Muscle of leg (tissue), 11 donors: Measurements from ENCODE around the gene CNTN4. TPM values are rescaled to one million over a fixed set of nuclear protein-coding genes. Genes with fewer than 3 reads are reported as not detected.

Experiments used
- DNase-seq: peaks from one replicate; pipeline ENCODE4 v3.0.0; 2013
- H3K27ac ChIP-seq: one replicate; pipeline ENCODE4 v1.5.1; 2013; ENCODE audit warnings: mild to moderate bottlenecking, low read length, control low read depth
- H3K27me3 ChIP-seq: one replicate; pipeline ENCODE4 v1.6.1; 2013; ENCODE audit warnings: low read length; ENCODE audit not compliant: control insufficient read depth, insufficient read depth
- H3K36me3 ChIP-seq: one replicate; pipeline ENCODE4 v1.6.1; 2013; ENCODE audit warnings: low read length; ENCODE audit not compliant: control insufficient read depth, insufficient read depth
- H3K4me1 ChIP-seq: one replicate; pipeline ENCODE4 v1.6.1; 2013; ENCODE audit warnings: low read length; ENCODE audit not compliant: control insufficient read depth, insufficient read depth
- H3K4me3 ChIP-seq: one replicate; pipeline ENCODE4 v1.5.1; 2013; ENCODE audit warnings: low read length, control low read depth
- H3K9me3 ChIP-seq: replicated peaks from 2 replicates; pipeline ENCODE4 v1.6.1; 2013; ENCODE audit warnings: low read depth, low read length; ENCODE audit not compliant: control insufficient read depth
- WGBS: methylation state at CpG from one replicate; pipeline ENCODE4 v1.1.5; 2013; ENCODE audit warnings: missing lambda C conversion rate; ENCODE audit not compliant: insufficient coverage; 5-methylcytosine and 5-hydroxymethylcytosine counted together
- polyA plus RNA-seq, 8 donors: library from polyadenylated mRNA; unstranded; fragments of 120-200 nt; gene quantifications; one replicate each; pipeline versions ENCODE4 v1.2.1 to v1.2.3, GENCODE V29; 2013; ENCODE audit warnings: inconsistent platforms in 1 of 8, low replicate concordance in 1 of 8; ENCODE audit not compliant: insufficient read length in 8 of 8, insufficient read depth in 1 of 8
- total RNA-seq: library from RNA; stranded (reverse); fragments of 120-200 nt; gene quantifications from one replicate; pipeline ENCODE4 v1.2.4, GENCODE V29; 2013

CNTN4 gene
- total and polyA plus RNA-seq, 9 donors, result 3.0 to 16.3 (median 5.9) TPM

DNA sequence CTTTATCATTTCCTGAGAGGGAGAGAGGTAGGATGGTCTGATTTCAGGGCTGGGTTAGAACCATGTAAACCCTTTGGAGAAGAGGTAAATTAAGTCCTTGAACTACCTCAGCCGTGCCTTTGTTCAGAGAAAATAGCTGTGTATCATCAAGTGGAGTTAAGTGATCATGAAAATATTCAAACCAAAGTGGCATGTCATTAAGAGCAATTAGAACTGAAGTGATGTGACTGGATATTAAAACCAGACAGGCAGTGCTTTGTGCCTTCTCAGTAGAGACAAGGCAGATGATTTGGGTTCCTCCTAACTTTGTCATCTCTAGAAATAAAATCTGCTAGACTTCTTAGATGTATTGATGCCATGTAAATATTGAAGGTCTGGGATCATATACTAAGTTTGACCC is 840.0 kb downstream of the CNTN4 start:
- no peaks in the 10 kb centered on the region for H3K4me1 ChIP-seq
- DNase-seq, result no peak
- H3K4me3 ChIP-seq, result no peak overlapping the region
- no peaks in the 10 kb centered on the region for H3K9me3 ChIP-seq
- H3K27ac ChIP-seq, result no peak overlapping the region
- H3K27me3 ChIP-seq, result no peaks in the 10 kb centered on the region
- no peaks in the 10 kb centered on the region for H3K36me3 ChIP-seq
- WGBS, result 75% methylated on average over 1 of the region's 1 CpG

DNA sequence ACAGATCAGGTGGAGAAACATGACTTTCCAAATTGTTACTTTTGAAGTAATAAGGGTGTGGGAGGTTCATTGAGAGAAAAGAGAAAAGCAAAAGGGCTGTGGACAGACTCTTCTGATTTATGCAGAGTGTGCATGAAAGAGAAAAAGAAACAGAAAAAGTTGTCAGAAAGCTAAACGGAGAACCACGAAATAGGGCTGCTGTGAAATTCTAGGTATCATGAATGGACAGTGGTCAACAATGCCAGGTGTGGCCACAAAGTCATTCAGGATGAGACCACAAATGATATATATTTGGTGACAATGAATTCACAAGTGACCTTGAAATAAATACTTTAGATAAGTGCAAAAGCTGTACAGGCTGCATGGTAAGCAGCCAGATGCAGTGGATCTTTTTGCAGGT is 841.4 kb downstream of the CNTN4 start:
- DNase-seq, result no peak
- Histone ChIP-seq H3K27ac (no peak overlapping the region), H3K36me3 (no peaks in the 10 kb centered on the region), H3K4me3 (no peak overlapping the region), H3K27me3 (no peaks in the 10 kb centered on the region), H3K9me3 (no peaks in the 10 kb centered on the region), H3K4me1 (no peaks in the 10 kb centered on the region)
- WGBS, result 94% methylated on average over 2 of the region's 2 CpGs

DNA sequence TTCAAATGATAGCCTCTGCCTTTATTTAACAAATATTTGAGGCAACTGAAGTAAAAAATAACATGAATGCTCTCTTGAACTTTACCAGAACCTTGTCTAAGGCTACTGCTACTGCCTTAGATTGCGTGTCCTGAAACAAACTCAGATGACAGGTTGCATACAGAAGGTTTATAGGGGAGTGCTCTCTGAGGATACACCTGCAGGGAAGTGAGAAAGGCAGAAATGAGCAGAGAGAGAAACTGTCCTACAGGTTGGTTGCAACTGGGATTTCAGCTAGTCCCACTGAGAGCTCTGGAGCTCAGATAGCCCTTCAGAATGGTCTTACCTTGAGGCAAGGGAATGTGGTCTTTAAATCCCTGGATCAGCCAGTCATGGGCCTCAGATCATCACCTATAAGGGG is 846.0 kb downstream of the CNTN4 start:
- WGBS, result 80% methylated on average over 1 of the region's 1 CpG
- H3K36me3 ChIP-seq, result no peaks in the 10 kb centered on the region
- no peak for DNase-seq

DNA sequence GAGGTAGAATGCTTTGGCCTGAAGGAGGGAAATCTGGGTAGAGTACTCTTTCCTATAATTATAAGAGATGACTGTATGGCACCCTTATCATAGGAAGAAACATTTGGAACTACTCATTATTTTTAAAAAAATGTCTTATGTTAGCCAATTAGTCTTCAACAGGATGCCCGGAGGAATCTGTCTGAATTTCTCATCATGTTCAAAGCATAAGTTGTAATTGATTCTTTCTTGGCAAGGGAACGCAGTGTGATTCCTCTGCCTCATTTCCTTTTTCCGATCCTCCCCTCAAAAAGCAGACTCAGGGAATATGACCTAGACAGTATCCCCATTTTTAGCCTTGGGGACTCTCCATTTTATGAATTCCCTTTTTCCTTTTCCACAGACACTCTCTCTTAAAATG is 846.5 kb downstream of the CNTN4 start:
- H3K36me3 ChIP-seq, result no peaks in the 10 kb centered on the region
- H3K9me3 ChIP-seq, result no peaks in the 10 kb centered on the region
- DNase-seq, result peak; percentile 43
- H3K27me3 ChIP-seq, result no peaks in the 10 kb centered on the region
- H3K4me1 ChIP-seq, result no peaks in the 10 kb centered on the region
- no peak overlapping the region for H3K4me3 ChIP-seq
- no peak overlapping the region for H3K27ac ChIP-seq
- WGBS, result 50% methylated on average over 1 of the region's 3 CpGs

More for the DNA sequence above, 846.0 kb downstream of the CNTN4 start:
- H3K27ac ChIP-seq, result no peak overlapping the region
- no peaks in the 10 kb centered on the region for H3K27me3 ChIP-seq
- H3K4me1 ChIP-seq, result no peaks in the 10 kb centered on the region
- H3K9me3 ChIP-seq, result no peaks in the 10 kb centered on the region
- H3K4me3 ChIP-seq, result no peak overlapping the region

DNA sequence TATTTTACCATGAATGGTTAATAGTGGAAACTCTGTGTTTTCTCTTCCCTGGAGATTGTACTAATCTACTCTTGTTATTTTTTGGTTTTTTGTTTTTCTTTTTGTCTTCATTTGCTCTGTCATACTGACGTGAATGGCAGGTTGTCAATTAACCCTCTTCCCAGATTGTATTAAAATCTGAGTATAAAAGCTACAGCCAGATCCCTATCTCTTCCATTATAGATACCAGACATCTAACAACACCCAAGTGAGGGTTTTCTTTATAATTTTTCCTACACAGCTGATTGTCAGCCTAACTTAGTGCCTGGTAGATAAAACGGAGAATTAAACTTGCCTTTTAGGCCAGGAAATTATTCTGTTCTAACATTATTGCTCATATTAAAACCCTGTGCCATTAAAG is 848.9 kb downstream of the CNTN4 start:
- WGBS, result no CpG with 5 or more reads among the region's 2 CpGs
- Histone ChIP-seq H3K36me3 (no peaks in the 10 kb centered on the region), H3K27me3 (no peaks in the 10 kb centered on the region), H3K4me3 (no peak overlapping the region), H3K9me3 (no peaks in the 10 kb centered on the region), H3K27ac (no peak overlapping the region), H3K4me1 (no peaks in the 10 kb centered on the region)
- DNase-seq, result no peak

DNA sequence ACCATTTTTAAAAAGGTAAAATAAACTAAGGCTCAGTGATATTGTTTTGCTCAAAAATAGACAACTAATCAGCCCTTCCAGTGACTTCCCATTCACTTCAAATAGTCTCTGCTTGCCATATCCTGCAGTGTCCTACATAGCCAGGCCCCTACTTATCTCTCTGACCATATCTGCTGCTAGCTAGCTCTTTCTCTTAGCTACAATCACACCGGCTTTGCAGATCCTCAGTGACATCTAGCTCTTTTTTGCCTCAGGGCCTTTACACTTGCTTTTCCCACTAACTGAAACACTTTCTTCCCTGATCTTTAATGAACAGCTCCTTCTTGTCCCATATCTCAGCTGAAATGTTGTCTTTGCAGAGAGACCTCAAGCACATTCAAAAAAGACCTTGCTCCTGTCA is 850.2 kb downstream of the CNTN4 start:
- no peak for DNase-seq
- no peaks in the 10 kb centered on the region for H3K4me1 ChIP-seq
- no peaks in the 10 kb centered on the region for H3K36me3 ChIP-seq
- no peaks in the 10 kb centered on the region for H3K27me3 ChIP-seq
- H3K9me3 ChIP-seq, result no peaks in the 10 kb centered on the region
- no peak overlapping the region for H3K27ac ChIP-seq
- no peak overlapping the region for H3K4me3 ChIP-seq
- WGBS, result 89% methylated on average over 1 of the region's 1 CpG

DNA sequence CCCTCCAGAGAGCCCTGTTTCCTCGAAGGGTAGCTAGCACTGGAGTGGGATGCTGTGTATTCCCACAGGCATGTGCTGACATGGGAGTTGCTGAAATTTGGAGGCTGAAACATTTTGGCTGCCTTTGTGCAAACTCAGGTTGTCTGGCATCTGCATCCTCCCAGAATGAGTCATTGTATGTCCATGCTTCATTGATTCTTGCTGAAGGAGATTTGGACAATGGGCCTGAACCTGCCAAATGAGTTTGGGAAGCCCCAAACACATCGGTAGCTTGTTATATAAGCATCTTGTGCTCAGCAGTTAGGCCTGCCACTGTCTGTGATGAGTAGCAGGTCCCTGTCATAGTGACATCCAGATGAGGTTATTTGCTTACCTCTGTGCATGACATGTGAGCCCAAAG is 851.5 kb downstream of the CNTN4 start:
- H3K4me1 ChIP-seq, result no peaks in the 10 kb centered on the region
- no peaks in the 10 kb centered on the region for H3K36me3 ChIP-seq
- DNase-seq, result no peak
- 72% methylated on average over 2 of the region's 2 CpGs for WGBS
- no peak overlapping the region for H3K27ac ChIP-seq
- H3K4me3 ChIP-seq, result no peak overlapping the region
- H3K9me3 ChIP-seq, result no peaks in the 10 kb centered on the region
- H3K27me3 ChIP-seq, result no peaks in the 10 kb centered on the region

DNA sequence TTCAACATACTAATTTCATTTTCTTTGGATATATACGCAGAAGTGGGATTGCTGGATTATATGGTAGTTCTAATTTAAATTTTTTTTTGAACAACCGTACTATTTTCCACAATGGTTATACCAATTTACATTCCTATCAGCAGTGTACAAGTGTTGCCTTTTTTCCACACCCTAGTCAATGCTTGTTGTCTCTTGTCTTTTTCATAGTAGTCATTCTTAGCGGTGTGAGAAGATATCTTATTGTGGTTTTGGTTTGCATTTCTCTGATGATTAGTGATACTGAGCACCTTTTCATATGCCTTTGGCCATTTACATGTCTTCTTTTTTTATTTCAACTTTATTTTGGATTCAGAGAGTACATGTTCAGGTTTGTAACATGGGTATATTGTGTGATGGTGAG is 858.4 kb downstream of the CNTN4 start:
- no peaks in the 10 kb centered on the region for H3K9me3 ChIP-seq
- H3K27me3 ChIP-seq, result no peaks in the 10 kb centered on the region
- no peaks in the 10 kb centered on the region for H3K4me1 ChIP-seq
- H3K27ac ChIP-seq, result no peak overlapping the region
- no peaks in the 10 kb centered on the region for H3K36me3 ChIP-seq
- DNase-seq, result no peak
- WGBS, result no CpG with 5 or more reads among the region's 3 CpGs
- no peak overlapping the region for H3K4me3 ChIP-seq

DNA sequence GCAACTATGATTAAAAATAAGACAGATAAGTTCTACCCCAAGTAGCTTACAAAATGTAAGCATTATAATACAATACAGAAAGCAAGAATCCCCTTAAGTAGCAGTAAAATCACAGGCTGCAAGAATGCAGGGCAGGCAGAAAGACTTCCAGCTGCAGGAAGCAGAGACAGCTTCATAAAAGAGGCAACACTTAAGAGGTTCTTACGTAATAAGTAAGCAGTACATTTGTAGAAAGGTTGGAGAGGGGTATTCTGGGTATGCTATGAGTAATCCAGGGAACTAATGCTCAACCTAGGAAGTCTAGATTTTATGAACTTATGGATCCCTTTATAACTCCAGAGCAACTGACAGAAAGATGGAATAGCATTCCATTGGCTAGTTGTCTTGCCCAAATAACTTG is 859.9 kb downstream of the CNTN4 start:
- Histone ChIP-seq H3K9me3 (no peaks in the 10 kb centered on the region), H3K4me1 (no peaks in the 10 kb centered on the region), H3K4me3 (no peak overlapping the region), H3K36me3 (no peaks in the 10 kb centered on the region), H3K27me3 (no peaks in the 10 kb centered on the region), H3K27ac (peak overlapping the region; percentile 10)
- WGBS, result no CpG with 5 or more reads among the region's 1 CpG
- DNase-seq, result peak; percentile 52

DNA sequence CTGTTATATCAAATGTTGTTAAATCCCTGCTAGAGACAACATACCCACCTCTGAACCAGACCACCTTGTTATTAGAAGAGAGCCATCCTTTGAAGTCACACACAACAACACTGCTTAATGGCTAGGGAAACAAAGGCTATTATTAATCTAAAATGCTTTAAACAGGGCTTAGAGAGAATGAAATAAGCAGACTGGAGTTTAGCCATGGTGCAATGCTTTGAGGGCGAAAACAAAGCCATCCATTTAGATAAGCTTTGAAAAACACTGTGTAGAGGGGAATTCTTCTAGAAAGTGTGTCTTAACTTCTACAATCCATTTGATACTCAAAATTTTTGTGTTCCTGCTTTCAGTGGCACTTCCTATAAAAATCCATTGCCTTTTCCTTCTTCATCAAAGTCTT is 862.9 kb downstream of the CNTN4 start:
- Histone ChIP-seq H3K4me3 (no peak overlapping the region), H3K27me3 (no peaks in the 10 kb centered on the region), H3K36me3 (no peaks in the 10 kb centered on the region), H3K4me1 (no peaks in the 10 kb centered on the region), H3K27ac (no peak overlapping the region), H3K9me3 (no peaks in the 10 kb centered on the region)
- DNase-seq, result no peak
- WGBS, result no CpG with 5 or more reads among the region's 1 CpG

DNA sequence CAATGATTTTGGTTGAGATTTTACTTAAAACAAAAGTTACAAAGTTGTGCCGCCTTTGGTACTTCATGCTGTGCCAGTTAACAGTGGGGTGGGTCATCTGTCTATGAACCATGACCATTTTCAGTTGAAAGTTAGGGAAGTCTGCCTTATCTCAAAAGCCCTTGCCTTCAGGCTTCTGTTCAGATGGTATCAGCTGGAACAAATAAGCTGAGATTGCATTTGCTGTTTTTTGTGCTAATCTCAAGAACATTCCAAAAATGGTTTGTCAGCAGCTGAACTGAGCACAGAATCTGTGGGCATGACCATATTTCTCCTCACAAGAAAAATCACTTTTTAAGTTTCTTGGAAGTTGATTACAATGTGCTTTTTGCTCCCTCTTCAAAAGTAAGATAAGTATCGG is 869.2 kb downstream of the CNTN4 start:
- Histone ChIP-seq H3K36me3 (no peaks in the 10 kb centered on the region), H3K27ac (no peak overlapping the region), H3K27me3 (no peaks in the 10 kb centered on the region), H3K4me3 (no peak overlapping the region), H3K4me1 (no peaks in the 10 kb centered on the region), H3K9me3 (no peaks in the 10 kb centered on the region)
- DNase-seq, result no peak
- WGBS, result no CpG with 5 or more reads among the region's 2 CpGs
